HCT116 (cell line): ENCODE data around the gene PITPNC1. TPM values are rescaled to one million over a fixed set of nuclear protein-coding genes. Genes with fewer than 3 reads are reported as not detected.

Experiments
- ATAC-seq: fragments of 200-7000 bp; cut with Tn5 transposase; 2 replicates; pipeline ENCODE4 v1.9.1; 2020; ENCODE audit warnings: mild to moderate bottlenecking, moderate library complexity
- BruUV-seq: library from RNA; stranded (reverse); fragments of 400-500 nt; replicated peaks from 2 replicates; lab custom pipeline; 2021; lab: Mats Ljungman, UMichigan
- CTCF ChIA-PET: fragments of 300-600 bp; sonication (Branson Sonifier 250); formaldehyde crosslinking; loops from one replicate; lab custom pipeline; 2021; ENCODE audit warnings: antibody characterized with exemption; lab: Charles Lee
- POLR2A ChIA-PET: fragments of 300-600, 350-600 bp; sonication (Branson Sonifier 250); formaldehyde crosslinking; loops from one replicate; lab custom pipeline; 2021; ENCODE audit warnings: antibody characterized with exemption; lab: Charles Lee
- RAD21 ChIA-PET, 2 experiments: fragments of 300-600 bp; sonication (Branson Sonifier 250); formaldehyde crosslinking; loops; one replicate each; lab custom pipeline; 2023; ENCODE audit warnings: low total read pairs in 2 of 2; ENCODE audit not compliant: uncharacterized antibody in 2 of 2, unreplicated experiment in 2 of 2, low non-redundant PET in 1 of 2; lab: Charles Lee
- DNase-seq: peaks from one replicate; pipeline ENCODE4 v3.0.0-alpha.2; 2010; ENCODE audit warnings: low read depth, low spot score
- H2AFZ ChIP-seq: fragments of 200-600 bp; shearing (Covaris generic), sonication (generic); 2 replicates; pipeline ENCODE4 v1.6.1; 2017; ENCODE audit warnings: low read depth, mixed run types, mixed read lengths, antibody characterized with exemption, low read length; ENCODE audit not compliant: poor library complexity, severe bottlenecking
- H3K27ac ChIP-seq: 2 replicates; pipeline ENCODE4 v1.5.1; 2012; ENCODE audit warnings: low read depth, low read length
- H3K27me3 ChIP-seq: fragments of 200-600 bp; sonication (generic); 2 replicates; pipeline ENCODE4 v1.6.1; 2016; ENCODE audit warnings: mixed run types, low read length, mixed read lengths; ENCODE audit not compliant: insufficient read depth
- H3K36me3 ChIP-seq, 2 experiments: fragments of 200-500 bp in 1 of 2; fragments of 200-600 bp in 1 of 2; sonication (Bioruptor generic) in 1 of 2; sonication (generic) in 1 of 2; 2 replicates each; pipeline versions ENCODE4 v1.5.1 to v1.6.1; 2014 to 2016; ENCODE audit warnings: low read length in 2 of 2, inconsistent platforms in 1 of 2, mixed read lengths in 1 of 2, mixed run types in 1 of 2; ENCODE audit not compliant: insufficient read depth in 2 of 2, control insufficient read depth in 1 of 2
- H3K4me1 ChIP-seq, 2 experiments: fragments of 200-600 bp in 1 of 2; sonication (generic) in 1 of 2; 2 replicates each; pipeline versions ENCODE4 v1.5.1 to v1.6.1; 2012 to 2017; ENCODE audit warnings: low read length in 2 of 2, inconsistent platforms in 1 of 2, mild to moderate bottlenecking in 1 of 2, mixed read lengths in 1 of 2, mixed run types in 1 of 2, moderate library complexity in 1 of 2; ENCODE audit not compliant: insufficient read depth in 2 of 2, control insufficient read depth in 1 of 2
- H3K4me2 ChIP-seq: fragments of 200-600 bp; sonication (generic); 2 replicates; pipeline ENCODE4 v1.6.1; 2017; ENCODE audit warnings: mixed run types, low read length, mixed read lengths
- H3K4me3 ChIP-seq, 2 experiments: fragments of 200-600 bp in 1 of 2; sonication (generic) in 1 of 2; replicated peaks in 1 of 2; 2 replicates each; pipeline ENCODE4 v1.5.1; 2011 to 2016; ENCODE audit warnings: low read length in 2 of 2, control low read depth in 1 of 2, low read depth in 1 of 2, mild to moderate bottlenecking in 1 of 2, mixed read lengths in 1 of 2, mixed run types in 1 of 2
- H3K79me2 ChIP-seq: fragments of 200-600 bp; sonication (generic); 2 replicates; pipeline ENCODE4 v1.6.1; 2017; ENCODE audit warnings: mild to moderate bottlenecking, mixed run types, low read length, moderate library complexity, mixed read lengths; ENCODE audit not compliant: insufficient read depth
- H3K9ac ChIP-seq: fragments of 200-600 bp; sonication (generic); 2 replicates; pipeline ENCODE4 v1.6.1; 2016; ENCODE audit warnings: low read length, mixed read lengths
- H3K9me2 ChIP-seq: fragments of 200-600 bp; sonication (generic), shearing (Covaris generic); 2 replicates; pipeline ENCODE4 v1.6.1; 2017; ENCODE audit warnings: mixed run types, mild to moderate bottlenecking, moderate library complexity; ENCODE audit not compliant: insufficient read depth
- H3K9me3 ChIP-seq, 2 experiments: fragments of 200-500 bp in 1 of 2; fragments of 200-600 bp in 1 of 2; sonication (Bioruptor generic) in 1 of 2; sonication (generic) in 1 of 2; 2 replicates each; pipeline ENCODE4 v1.6.1; 2014 to 2017; ENCODE audit warnings: low read length in 2 of 2, mixed read lengths in 2 of 2, inconsistent platforms in 1 of 2, low read depth in 1 of 2, mild to moderate bottlenecking in 1 of 2, mixed run types in 1 of 2, moderate library complexity in 1 of 2; ENCODE audit not compliant: control insufficient read depth in 1 of 2, insufficient read depth in 1 of 2
- H4K20me1 ChIP-seq: fragments of 200-600 bp; sonication (generic), shearing (Covaris generic); 2 replicates; pipeline ENCODE4 v1.6.1; 2017; ENCODE audit warnings: mixed run types, mild to moderate bottlenecking, moderate library complexity; ENCODE audit not compliant: insufficient read depth
- CBX3 ChIP-seq: IDR thresholded peaks from 2 replicates; pipeline ENCODE4 v1.6.1; 2012; ENCODE audit warnings: low read depth
- CEBPB ChIP-seq: IDR thresholded peaks from 2 replicates; pipeline ENCODE4 v1.6.1; 2012; ENCODE audit warnings: low read depth
- EGR1 ChIP-seq: IDR thresholded peaks from 2 replicates; pipeline ENCODE4 v1.6.1; 2012; ENCODE audit warnings: low read depth
- MAX ChIP-seq: IDR thresholded peaks from 2 replicates; pipeline ENCODE4 v1.6.1; 2012
- POLR2A ChIP-seq: IDR thresholded peaks from 2 replicates; pipeline ENCODE4 v1.7.0; 2011; ENCODE audit warnings: borderline replicate concordance; ENCODE audit not compliant: insufficient read depth, insufficient read length; ENCODE audit errors: extremely low read depth
- YY1 ChIP-seq: IDR thresholded peaks from 2 replicates; pipeline ENCODE4 v1.6.1; 2011; ENCODE audit warnings: low read length, low read depth, moderate library complexity, mild to moderate bottlenecking; ENCODE audit not compliant: insufficient replicate concordance; ENCODE audit errors: extremely low read depth
- ZNF274 ChIP-seq: fragments of 200-500 bp; sonication (Bioruptor generic); IDR thresholded peaks from 2 replicates; pipeline ENCODE4 v1.6.1; 2014; ENCODE audit warnings: mild to moderate bottlenecking, low read depth, low read length, inconsistent platforms
- intact Hi-C: fragments of 100-400 bp; cut with micrococcal nuclease; formaldehyde crosslinking; loops from 2 replicates; pipeline ENCODE4 v1.10.0; 2022
- total RNA-seq: library from RNA; stranded (reverse); gene quantifications from one replicate; pipeline ENCODE4 v1.2.1, GENCODE V29; 2021; ENCODE audit not compliant: unreplicated experiment
- TF ChIP-seq, protein P1 (sequence below): IDR thresholded peaks from 2 replicates; pipeline ENCODE4 v1.6.1; 2012; ENCODE audit warnings: low read depth
- TF ChIP-seq, protein P2 (sequence below): IDR thresholded peaks from 2 replicates; pipeline ENCODE4 v1.6.1; 2011; ENCODE audit warnings: mild to moderate bottlenecking, low read length, moderate library complexity; ENCODE audit not compliant: insufficient replicate concordance; ENCODE audit errors: extremely low read depth
- TF ChIP-seq, protein P3 (sequence below), 3 experiments: fragments of 200-600 bp in 1 of 3; sonication (generic) in 1 of 3; IDR thresholded peaks in 2 of 3; conservative IDR thresholded peaks in 1 of 3; 2 replicates each; pipeline ENCODE4 v1.5.1; 2012 to 2017; ENCODE audit warnings: low read depth in 2 of 3, low read length in 2 of 3, antibody characterized with exemption in 1 of 3, borderline replicate concordance in 1 of 3, control low read depth in 1 of 3, mild to moderate bottlenecking in 1 of 3, mixed read lengths in 1 of 3, mixed run types in 1 of 3, moderate library complexity in 1 of 3; ENCODE audit not compliant: insufficient read depth in 1 of 3
- TF ChIP-seq, protein P4 (sequence below): IDR thresholded peaks from 2 replicates; pipeline ENCODE4 v1.6.1; 2012

Gene PITPNC1
- total RNA-seq, 1 experiment from 2014 or later: 41.9 TPM

DNA sequence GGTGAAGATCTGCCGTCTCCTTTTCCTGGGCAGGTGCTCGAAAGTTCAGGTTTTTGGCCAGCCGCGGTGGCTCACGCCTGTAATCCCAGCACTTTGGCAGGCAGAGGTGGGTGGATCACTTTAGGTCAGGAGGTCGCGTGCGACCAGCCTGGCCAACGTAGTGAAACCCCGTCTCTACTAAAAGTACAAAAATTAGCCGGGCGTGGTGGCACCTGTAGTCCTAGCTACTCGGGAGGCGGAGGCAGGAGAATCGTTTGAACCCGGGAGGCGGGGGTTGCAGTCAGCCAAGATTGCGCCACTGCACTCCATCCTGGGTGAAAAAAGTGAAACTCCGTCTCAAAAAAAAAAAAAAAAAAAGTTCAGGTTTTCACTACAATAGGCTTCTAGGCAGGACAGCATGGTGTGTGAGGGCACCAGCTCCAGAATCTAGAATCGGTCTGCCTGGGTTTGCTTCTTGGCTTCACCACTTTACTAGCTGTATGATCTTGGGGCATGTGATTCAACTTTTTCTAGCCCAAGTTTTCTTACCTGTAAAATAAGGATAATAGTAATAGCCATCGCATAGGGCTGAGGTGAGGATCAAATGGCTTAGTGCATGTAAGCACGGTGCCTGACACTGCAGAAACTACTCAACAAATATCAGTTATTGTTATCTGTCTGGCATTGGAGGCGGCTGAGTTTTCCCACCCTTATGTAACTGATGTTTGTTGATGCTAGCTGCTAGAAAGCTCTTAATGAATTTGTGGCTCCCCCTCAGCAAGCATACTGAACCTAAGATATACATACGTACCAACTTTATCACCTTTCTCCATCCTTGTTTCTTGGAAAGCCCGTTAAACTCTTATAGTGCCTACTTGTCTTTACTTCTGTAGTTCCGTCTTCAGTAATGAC is 12.0 kb upstream of the PITPNC1 start (continued):
- TF ChIP-seq, protein P1, sequence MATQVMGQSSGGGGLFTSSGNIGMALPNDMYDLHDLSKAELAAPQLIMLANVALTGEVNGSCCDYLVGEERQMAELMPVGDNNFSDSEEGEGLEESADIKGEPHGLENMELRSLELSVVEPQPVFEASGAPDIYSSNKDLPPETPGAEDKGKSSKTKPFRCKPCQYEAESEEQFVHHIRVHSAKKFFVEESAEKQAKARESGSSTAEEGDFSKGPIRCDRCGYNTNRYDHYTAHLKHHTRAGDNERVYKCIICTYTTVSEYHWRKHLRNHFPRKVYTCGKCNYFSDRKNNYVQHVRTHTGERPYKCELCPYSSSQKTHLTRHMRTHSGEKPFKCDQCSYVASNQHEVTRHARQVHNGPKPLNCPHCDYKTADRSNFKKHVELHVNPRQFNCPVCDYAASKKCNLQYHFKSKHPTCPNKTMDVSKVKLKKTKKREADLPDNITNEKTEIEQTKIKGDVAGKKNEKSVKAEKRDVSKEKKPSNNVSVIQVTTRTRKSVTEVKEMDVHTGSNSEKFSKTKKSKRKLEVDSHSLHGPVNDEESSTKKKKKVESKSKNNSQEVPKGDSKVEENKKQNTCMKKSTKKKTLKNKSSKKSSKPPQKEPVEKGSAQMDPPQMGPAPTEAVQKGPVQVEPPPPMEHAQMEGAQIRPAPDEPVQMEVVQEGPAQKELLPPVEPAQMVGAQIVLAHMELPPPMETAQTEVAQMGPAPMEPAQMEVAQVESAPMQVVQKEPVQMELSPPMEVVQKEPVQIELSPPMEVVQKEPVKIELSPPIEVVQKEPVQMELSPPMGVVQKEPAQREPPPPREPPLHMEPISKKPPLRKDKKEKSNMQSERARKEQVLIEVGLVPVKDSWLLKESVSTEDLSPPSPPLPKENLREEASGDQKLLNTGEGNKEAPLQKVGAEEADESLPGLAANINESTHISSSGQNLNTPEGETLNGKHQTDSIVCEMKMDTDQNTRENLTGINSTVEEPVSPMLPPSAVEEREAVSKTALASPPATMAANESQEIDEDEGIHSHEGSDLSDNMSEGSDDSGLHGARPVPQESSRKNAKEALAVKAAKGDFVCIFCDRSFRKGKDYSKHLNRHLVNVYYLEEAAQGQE: no peak
- no peak for TF ChIP-seq EGR1

- peaks cover 57% of the 10 kb centered on the region for H3K79me2 ChIP-seq
- H3K27me3 ChIP-seq: no peaks in the 10 kb centered on the region
- RAD21 ChIA-PET: no interaction called here
- H3K36me3 ChIP-seq: peaks cover 7 to 24% of the 10 kb centered on the region in 2 experiments; a peak in 2 of 4 replicates
- no peaks in the 10 kb centered on the region for H3K9me3 ChIP-seq
- intact Hi-C loops: loop anchor here (10.0 kb wide), 1 partner anchor 651 kb away; no protein-coding TSS in a partner anchor
- ATAC-seq: peak; percentile 5
- peak overlapping the region; percentile 96 for H3K9ac ChIP-seq
- BruUV-seq: no TSS peak
- CTCF ChIA-PET: no interaction called here
- peaks cover 30% of the 10 kb centered on the region; the same call in 1 of the 2 replicates for H4K20me1 ChIP-seq
- no peak for DNase-seq
- POLR2A ChIA-PET: interaction anchor here (0.6 to 2.0 kb wide), 2 partner anchors 10 to 75 kb away, joined by 3 to 6 read pairs; no protein-coding TSS in a partner anchor
- H3K9me2 ChIP-seq: no peaks in the 10 kb centered on the region
- H3K4me2 ChIP-seq: peak overlapping the region; percentile 76
- peak overlapping the region; percentile 93 to 97 for H3K4me3 ChIP-seq
- H3K4me1 ChIP-seq: peaks cover 10 to 19% of the 10 kb centered on the region in 2 experiments; a peak in 3 of 4 replicates
- H2AFZ ChIP-seq: no peak overlapping the region
- peak overlapping the region; percentile 77 for H3K27ac ChIP-seq
- TF ChIP-seq CBX3: no peak
- no peak for TF ChIP-seq POLR2A
- TF ChIP-seq, protein P2, sequence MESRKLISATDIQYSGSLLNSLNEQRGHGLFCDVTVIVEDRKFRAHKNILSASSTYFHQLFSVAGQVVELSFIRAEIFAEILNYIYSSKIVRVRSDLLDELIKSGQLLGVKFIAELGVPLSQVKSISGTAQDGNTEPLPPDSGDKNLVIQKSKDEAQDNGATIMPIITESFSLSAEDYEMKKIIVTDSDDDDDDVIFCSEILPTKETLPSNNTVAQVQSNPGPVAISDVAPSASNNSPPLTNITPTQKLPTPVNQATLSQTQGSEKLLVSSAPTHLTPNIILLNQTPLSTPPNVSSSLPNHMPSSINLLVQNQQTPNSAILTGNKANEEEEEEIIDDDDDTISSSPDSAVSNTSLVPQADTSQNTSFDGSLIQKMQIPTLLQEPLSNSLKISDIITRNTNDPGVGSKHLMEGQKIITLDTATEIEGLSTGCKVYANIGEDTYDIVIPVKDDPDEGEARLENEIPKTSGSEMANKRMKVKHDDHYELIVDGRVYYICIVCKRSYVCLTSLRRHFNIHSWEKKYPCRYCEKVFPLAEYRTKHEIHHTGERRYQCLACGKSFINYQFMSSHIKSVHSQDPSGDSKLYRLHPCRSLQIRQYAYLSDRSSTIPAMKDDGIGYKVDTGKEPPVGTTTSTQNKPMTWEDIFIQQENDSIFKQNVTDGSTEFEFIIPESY: no peak
- TF ChIP-seq, protein P3, sequence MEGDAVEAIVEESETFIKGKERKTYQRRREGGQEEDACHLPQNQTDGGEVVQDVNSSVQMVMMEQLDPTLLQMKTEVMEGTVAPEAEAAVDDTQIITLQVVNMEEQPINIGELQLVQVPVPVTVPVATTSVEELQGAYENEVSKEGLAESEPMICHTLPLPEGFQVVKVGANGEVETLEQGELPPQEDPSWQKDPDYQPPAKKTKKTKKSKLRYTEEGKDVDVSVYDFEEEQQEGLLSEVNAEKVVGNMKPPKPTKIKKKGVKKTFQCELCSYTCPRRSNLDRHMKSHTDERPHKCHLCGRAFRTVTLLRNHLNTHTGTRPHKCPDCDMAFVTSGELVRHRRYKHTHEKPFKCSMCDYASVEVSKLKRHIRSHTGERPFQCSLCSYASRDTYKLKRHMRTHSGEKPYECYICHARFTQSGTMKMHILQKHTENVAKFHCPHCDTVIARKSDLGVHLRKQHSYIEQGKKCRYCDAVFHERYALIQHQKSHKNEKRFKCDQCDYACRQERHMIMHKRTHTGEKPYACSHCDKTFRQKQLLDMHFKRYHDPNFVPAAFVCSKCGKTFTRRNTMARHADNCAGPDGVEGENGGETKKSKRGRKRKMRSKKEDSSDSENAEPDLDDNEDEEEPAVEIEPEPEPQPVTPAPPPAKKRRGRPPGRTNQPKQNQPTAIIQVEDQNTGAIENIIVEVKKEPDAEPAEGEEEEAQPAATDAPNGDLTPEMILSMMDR (IDR thresholded peaks at IDR 0.05 in 2 of 3, conservative IDR thresholded peaks at IDR 0.05 in 1 of 3; ENCODE audit: borderline replicate concordance in 1 of 3, insufficient read depth in 1 of 3, low read depth in 2 of 3, low read length in 2 of 3): no peak
- TF ChIP-seq CEBPB: no peak
- TF ChIP-seq, protein P4, sequence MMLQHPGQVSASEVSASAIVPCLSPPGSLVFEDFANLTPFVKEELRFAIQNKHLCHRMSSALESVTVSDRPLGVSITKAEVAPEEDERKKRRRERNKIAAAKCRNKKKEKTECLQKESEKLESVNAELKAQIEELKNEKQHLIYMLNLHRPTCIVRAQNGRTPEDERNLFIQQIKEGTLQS: no peak
- no peak for TF ChIP-seq ZNF274
- TF ChIP-seq YY1: no peak
- no peak for TF ChIP-seq MAX
These were observed 11.3 kb upstream of the PITPNC1 start for GRCh38 chr17:67365738-67366192.
